Activated CD8-positive, alpha-beta memory T cell treated with anti-CD3 and anti-CD28 coated beads, Interleukin-2, amount 10 ng/mL, durations not matched to agents 7 days and 5 days (primary cell): Measurements from ENCODE around the gene MNT. TPM values are rescaled to one million over a fixed set of nuclear protein-coding genes. Genes with fewer than 3 reads are reported as not detected.
A peak's percentile ranks its signal among the peaks of the same experiment; 100 is the strongest.

ENCODE experiments used
- ATAC-seq: fragments of 150-1000 bp; cut with Tn5 transposase; one replicate; pipeline ENCODE4 v1.10.0; 2021; ENCODE audit warnings: moderate library complexity
- CTCF ChIA-PET: fragments of 350-600 bp; sonication (Branson Sonifier 250); formaldehyde crosslinking; loops from one replicate; lab custom pipeline; 2021; ENCODE audit warnings: antibody characterized with exemption; lab: Charles Lee
- DNase-seq: peaks from one replicate; pipeline ENCODE4 v3.0.0-alpha.2; 2020
- H3K27ac Mint-ChIP-seq: one replicate; pipeline ENCODE4 v1.8.0; 2021; ENCODE audit warnings: mild to moderate bottlenecking, mixed read lengths
- H3K27me3 Mint-ChIP-seq: one replicate; pipeline ENCODE4 v1.8.0; 2021; ENCODE audit warnings: mixed read lengths
- H3K36me3 Mint-ChIP-seq: one replicate; pipeline ENCODE4 v1.8.0; 2021; ENCODE audit warnings: mild to moderate bottlenecking, mixed read lengths
- H3K4me1 Mint-ChIP-seq: one replicate; pipeline ENCODE4 v1.8.0; 2021; ENCODE audit warnings: mixed read lengths
- H3K4me3 Mint-ChIP-seq: one replicate; pipeline ENCODE4 v1.8.0; 2021; ENCODE audit warnings: mild to moderate bottlenecking, moderate library complexity, mixed read lengths
- H3K9me3 Mint-ChIP-seq: one replicate; pipeline ENCODE4 v1.8.0; 2022; ENCODE audit warnings: low read depth, mixed read lengths
- total RNA-seq, 2 experiments: library from RNA; stranded (reverse); gene quantifications; one replicate each; pipeline ENCODE4 v1.2.3, GENCODE V29; 2021

The MNT gene
- total RNA-seq, 2 experiments from 2014 or later = 26.0 to 31.9 TPM

DNA sequence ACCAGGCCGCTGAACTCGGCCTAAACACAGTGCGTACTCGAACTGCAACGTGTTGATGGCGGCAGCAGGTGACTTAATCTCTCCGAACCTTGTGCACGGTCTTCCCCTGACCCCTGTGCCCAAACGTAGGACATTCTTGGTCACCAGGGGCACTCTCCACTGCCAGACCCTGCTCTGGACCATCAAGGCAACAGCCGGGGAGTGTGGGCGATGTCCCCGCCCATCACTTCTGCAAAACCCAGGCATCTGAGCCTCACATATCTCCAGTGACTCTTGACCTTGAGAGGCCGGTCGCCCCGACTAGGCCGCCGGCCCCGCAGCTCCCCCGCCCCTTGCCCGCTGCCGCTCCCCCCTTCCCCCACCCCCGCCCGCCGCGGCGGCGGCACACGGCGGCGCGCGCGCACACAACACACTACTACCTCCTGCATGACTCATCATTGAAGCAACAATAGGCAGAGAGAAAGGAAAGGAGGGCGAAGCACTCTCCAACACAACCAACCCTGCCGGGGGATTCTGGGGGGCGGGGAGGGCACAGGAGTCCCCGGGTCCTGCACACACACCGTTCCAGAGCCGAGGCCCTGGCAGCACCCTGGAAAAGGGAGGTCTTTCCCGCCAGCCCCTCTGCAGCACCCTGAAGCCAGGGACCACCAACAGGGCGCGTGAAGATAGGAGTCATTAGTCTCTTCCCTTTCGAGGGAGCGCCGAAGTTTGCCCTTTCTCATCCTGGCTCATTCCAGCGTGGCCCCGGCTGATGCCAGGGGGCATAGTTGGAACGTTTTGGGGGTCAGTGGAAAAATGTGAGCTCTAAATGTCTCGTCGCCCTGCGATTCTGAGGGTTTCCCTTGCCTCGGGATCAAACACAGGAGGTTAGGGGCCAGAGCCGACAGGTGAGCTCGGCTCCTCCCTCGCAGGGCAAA, 1.9 kb downstream of the MNT start:
- Mint-ChIP-seq H3K4me3 (peak overlapping the region; percentile 94), H3K9me3 (no peaks in the 10 kb centered on the region), H3K27me3 (no peaks in the 10 kb centered on the region), H3K27ac (peak overlapping the region; percentile 96), H3K4me1 (peaks cover 45% of the 10 kb centered on the region), H3K36me3 (no peaks in the 10 kb centered on the region)
- CTCF ChIA-PET = interaction anchor here (1.0 to 6.9 kb wide), 5 partner anchors 6 to 17 kb away, joined by 3 to 94 read pairs (median 14); no protein-coding TSS in a partner anchor
- DNase-seq (peak; percentile 76), ATAC-seq (peak; percentile 7)

DNA sequence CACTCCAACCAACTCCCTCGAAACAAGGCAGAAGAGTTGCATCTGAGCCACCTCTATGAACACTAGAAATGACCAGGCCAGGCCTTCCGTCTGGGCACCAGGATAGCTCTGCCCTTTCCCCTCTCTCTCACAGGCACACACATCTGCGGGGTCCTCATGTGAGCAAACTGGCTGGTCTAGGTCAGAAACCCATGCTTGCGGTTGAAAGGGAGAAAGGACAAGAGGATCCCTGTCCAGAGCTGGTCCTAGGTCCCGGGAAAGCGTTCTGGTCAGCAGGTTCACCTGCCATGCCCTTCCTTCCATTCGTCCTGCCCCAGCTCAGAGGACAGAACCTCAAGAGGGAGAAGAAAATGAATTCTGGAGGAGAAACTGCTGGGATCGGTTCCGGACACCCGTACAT, 2.7 kb downstream of the MNT start:
- CTCF ChIA-PET = interaction anchor here (1.0 to 1.7 kb wide), 3 partner anchors 12 to 18 kb away, joined by 3 read pairs; no protein-coding TSS in a partner anchor
- Mint-ChIP-seq H3K27me3 (no peaks in the 10 kb centered on the region), H3K36me3 (no peaks in the 10 kb centered on the region), H3K4me3 (no peak overlapping the region), H3K4me1 (peaks cover 45% of the 10 kb centered on the region), H3K9me3 (no peaks in the 10 kb centered on the region), H3K27ac (peak overlapping the region; percentile 63)
- ATAC-seq = no peak
- no peak for DNase-seq

GRCh38 chr17:2397247-2398171, 3.4 kb downstream of the MNT start:
- H3K36me3 Mint-ChIP-seq = no peaks in the 10 kb centered on the region
- no peaks in the 10 kb centered on the region for H3K27me3 Mint-ChIP-seq
- H3K4me3 Mint-ChIP-seq = no peak overlapping the region
- H3K4me1 Mint-ChIP-seq = peaks cover 40% of the 10 kb centered on the region
- ATAC-seq = no peak
- no peaks in the 10 kb centered on the region for H3K9me3 Mint-ChIP-seq
- DNase-seq = no peak
- H3K27ac Mint-ChIP-seq = peak overlapping the region; percentile 63
- CTCF ChIA-PET = interaction anchor here (1.0 to 1.7 kb wide), 3 partner anchors 11 to 19 kb away, joined by 3 read pairs; no protein-coding TSS in a partner anchor

DNA sequence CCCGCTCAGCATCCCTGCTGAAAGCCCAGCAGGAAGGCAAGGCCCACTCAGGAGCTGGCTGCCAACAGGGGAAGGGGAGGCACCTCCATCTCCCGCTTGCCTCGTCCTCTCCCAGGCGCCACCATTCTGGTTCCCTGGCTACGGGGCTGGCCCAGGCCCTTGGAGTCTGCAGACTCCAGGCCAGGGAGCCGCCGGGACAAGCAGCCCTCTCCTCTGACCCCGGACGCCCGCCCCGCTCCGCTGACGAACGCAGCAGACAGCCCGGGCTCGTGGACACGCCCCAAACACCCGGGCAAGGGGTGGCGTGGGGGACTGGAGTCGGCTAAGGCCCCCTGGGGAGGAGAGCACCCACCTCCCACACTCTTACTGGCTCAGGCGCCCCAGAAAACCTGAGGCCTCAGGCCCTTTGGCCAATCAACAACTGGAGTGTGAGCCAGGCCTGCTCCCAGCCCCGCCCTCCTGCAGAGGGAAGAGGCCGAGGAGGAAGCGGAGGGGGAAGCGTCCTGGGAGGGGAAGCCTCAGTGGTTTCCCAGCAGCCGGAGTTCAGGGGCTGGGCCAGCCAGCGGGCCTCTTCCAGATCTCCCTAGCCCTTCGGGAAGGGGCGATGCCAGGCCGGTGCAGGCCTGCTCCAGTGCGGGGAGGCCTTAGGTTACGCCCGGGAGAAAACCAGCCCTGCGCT, 4.2 kb downstream of the MNT start:
- peaks cover 1% of the 10 kb centered on the region for H3K36me3 Mint-ChIP-seq
- H3K9me3 Mint-ChIP-seq = no peaks in the 10 kb centered on the region
- peak overlapping the region; percentile 63 for H3K27ac Mint-ChIP-seq
- CTCF ChIA-PET = interaction anchor here (1.6 kb wide), 1 partner anchor 14 kb away, joined by 3 read pairs; no protein-coding TSS in a partner anchor
- H3K4me1 Mint-ChIP-seq = peaks cover 43% of the 10 kb centered on the region
- H3K4me3 Mint-ChIP-seq = peak overlapping the region; percentile 9
- ATAC-seq (no peak), DNase-seq (peak; percentile 72)
- no peaks in the 10 kb centered on the region for H3K27me3 Mint-ChIP-seq

DNA sequence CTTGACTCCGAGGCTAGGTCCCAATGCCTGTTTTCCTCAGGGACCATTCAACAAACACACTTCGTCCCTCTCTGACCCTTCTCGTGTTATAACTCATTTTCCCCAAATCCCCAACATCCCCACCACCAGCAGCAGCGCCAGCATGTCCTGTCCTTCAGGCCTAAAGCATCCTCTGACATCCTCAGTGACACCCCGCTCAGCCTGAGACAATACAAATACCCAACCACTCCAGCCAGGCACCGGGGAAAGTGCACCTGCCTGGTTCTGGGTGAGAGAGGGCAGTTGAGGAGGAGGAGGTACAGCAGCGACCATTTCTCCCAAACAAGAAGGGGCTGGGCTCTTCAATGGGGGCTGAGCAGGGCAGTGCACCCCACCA, 4.7 kb downstream of the MNT start:
- ATAC-seq (no peak), DNase-seq (no peak)
- no peaks in the 10 kb centered on the region for H3K9me3 Mint-ChIP-seq
- no peaks in the 10 kb centered on the region for H3K27me3 Mint-ChIP-seq
- peak overlapping the region; percentile 45 for H3K27ac Mint-ChIP-seq
- CTCF ChIA-PET = no interaction called here
- H3K4me3 Mint-ChIP-seq = peak overlapping the region; percentile 9
- H3K4me1 Mint-ChIP-seq = peaks cover 47% of the 10 kb centered on the region
- peaks cover 3% of the 10 kb centered on the region for H3K36me3 Mint-ChIP-seq

DNA sequence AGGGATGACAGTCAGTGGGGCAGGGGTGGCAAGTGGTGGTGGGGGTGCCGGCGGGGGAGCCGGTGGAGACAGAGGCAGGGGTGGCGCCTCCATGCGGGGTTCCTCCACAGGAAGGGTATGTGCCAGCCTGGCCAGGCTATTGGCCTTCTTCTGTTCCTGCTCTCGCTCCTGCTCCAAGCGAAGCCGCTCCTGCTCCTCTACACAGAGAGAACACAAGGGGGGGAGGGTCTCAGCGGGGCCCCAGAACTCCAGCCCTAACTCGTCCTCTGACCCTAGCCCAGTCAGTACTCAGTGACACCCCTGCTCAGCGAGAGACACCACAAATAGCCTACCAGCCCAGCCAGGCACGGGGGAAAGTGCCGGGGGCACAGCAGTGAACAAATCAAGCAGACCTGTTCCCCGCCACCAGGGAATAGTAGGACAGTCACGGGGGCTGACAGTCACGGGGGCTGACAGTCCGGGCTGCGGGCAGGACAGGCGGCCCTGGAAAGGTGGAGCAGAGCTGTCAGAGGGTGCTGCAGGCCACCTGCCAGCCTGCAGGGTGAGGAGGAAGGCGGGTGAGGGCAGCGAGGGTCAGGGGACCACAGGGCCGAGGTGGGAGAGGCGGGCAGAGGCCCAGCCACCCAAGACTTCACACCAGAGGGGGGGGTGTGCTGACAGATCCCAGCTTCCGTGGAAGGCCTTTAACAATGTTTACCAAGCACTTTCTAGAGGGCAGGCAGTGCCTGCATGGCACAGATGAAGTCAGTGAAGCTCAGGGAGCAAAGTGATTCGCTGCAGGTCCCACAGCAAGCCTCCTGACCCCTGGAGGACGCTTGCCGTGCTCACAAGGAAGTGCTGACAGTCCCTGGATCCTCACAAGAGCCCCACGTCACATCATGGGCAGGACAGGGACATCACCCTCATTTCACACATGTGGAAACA, 5.3 kb downstream of the MNT start:
- DNase-seq = no peak
- CTCF ChIA-PET = no interaction called here
- H3K27ac Mint-ChIP-seq = peak overlapping the region; percentile 45
- peaks cover 51% of the 10 kb centered on the region for H3K4me1 Mint-ChIP-seq
- no peaks in the 10 kb centered on the region for H3K9me3 Mint-ChIP-seq
- peak overlapping the region; percentile 9 for H3K4me3 Mint-ChIP-seq
- ATAC-seq = no peak
- peaks cover 5% of the 10 kb centered on the region for H3K36me3 Mint-ChIP-seq
- H3K27me3 Mint-ChIP-seq = no peaks in the 10 kb centered on the region

DNA sequence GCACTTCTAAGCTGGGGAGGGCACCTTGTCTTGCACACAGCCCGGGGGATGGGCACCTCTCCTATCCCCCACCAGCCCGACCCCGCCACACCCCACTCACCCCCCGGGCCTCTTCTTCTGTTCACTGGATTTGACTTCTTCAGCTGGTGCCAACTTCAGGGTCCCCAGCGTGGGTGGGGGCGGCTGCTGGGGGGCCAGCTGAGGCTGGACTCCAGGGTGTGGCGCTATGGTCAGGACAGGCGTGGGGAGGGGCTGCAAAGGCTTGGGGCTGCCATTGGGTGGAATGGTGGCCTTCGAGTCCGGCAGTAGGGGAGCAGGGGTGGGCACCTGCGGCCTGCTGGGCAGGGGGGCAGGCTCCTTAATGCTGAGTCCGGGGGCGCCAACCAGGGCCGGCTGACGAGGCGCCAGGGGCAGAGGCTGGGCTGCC, 6.1 kb downstream of the MNT start:
- CTCF ChIA-PET = interaction anchor here (4.6 kb wide), 1 partner anchor 12 kb away, joined by 78 read pairs; no protein-coding TSS in a partner anchor

DNA sequence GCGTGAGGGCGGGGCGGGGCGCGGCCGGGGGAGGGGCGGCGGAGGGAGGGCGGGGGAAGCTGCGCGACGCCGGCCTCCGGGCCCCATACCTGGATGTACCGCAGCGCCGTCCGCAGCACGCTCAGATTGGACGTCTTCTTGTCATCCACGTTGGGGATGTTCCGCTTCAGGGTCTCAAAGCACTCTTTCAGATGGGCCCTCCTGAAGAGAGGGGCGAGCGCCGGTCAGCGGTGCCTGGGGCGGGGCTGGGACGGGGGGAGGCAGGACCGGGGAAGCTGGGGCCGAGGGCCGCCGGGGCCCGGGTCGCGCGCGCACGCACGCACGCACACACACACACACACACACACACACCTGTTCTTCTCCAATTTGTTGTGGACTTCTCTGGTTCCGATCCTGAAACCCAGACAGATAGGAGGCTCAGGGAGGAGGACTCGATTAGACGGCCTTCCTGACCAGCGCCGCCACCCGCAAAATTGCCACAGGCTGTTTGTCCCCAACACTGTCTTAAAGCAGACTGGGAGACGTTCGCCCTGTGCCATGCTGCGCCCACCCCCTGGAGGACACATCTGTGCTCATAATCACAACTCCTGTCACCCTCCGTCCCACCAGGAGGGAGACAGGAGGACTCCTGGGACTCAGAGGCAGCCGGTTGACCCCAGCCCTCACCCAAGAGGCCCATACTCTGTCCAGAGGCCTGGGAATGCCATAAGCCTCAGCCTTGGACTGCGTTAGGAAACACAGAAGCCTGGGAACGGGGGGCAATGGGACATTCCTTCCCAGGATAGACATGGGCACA, 6.7 kb downstream of the MNT start:
- Mint-ChIP-seq H3K27me3 (no peaks in the 10 kb centered on the region), H3K27ac (peak overlapping the region; percentile 83), H3K4me1 (peaks cover 61% of the 10 kb centered on the region), H3K4me3 (peak overlapping the region; percentile 74), H3K36me3 (peaks cover 5% of the 10 kb centered on the region), H3K9me3 (no peaks in the 10 kb centered on the region)
- CTCF ChIA-PET = interaction anchor here (0.7 to 4.6 kb wide), 7 partner anchors 7 to 725 kb away, joined by 3 to 78 read pairs (median 7); partner anchors contain the start of genes HIC1 and MNT
- DNase-seq = no peak
- ATAC-seq = no peak

More for the DNA sequence above, 6.1 kb downstream of the MNT start:
- H3K27ac Mint-ChIP-seq = no peak overlapping the region
- no peaks in the 10 kb centered on the region for H3K27me3 Mint-ChIP-seq
- DNase-seq (no peak), ATAC-seq (no peak)
- no peak overlapping the region for H3K4me3 Mint-ChIP-seq
- peaks cover 5% of the 10 kb centered on the region for H3K36me3 Mint-ChIP-seq
- H3K9me3 Mint-ChIP-seq = no peaks in the 10 kb centered on the region
- peaks cover 59% of the 10 kb centered on the region for H3K4me1 Mint-ChIP-seq

GRCh38 chr17:2393174-2393953, 7.5 kb downstream of the MNT start:
- peaks cover 5% of the 10 kb centered on the region for H3K36me3 Mint-ChIP-seq
- no peaks in the 10 kb centered on the region for H3K9me3 Mint-ChIP-seq
- H3K27ac Mint-ChIP-seq = peak overlapping the region; percentile 92
- peak; percentile 94 for DNase-seq
- no peaks in the 10 kb centered on the region for H3K27me3 Mint-ChIP-seq
- ATAC-seq = peak; percentile 62
- CTCF ChIA-PET = interaction anchor here (0.6 to 4.6 kb wide), 10 partner anchors 7 to 724 kb away, joined by 3 to 78 read pairs (median 6); partner anchors contain the start of genes HIC1, MNT and TSR1
- H3K4me1 Mint-ChIP-seq = peaks cover 61% of the 10 kb centered on the region
- H3K4me3 Mint-ChIP-seq = peak overlapping the region; percentile 79

DNA sequence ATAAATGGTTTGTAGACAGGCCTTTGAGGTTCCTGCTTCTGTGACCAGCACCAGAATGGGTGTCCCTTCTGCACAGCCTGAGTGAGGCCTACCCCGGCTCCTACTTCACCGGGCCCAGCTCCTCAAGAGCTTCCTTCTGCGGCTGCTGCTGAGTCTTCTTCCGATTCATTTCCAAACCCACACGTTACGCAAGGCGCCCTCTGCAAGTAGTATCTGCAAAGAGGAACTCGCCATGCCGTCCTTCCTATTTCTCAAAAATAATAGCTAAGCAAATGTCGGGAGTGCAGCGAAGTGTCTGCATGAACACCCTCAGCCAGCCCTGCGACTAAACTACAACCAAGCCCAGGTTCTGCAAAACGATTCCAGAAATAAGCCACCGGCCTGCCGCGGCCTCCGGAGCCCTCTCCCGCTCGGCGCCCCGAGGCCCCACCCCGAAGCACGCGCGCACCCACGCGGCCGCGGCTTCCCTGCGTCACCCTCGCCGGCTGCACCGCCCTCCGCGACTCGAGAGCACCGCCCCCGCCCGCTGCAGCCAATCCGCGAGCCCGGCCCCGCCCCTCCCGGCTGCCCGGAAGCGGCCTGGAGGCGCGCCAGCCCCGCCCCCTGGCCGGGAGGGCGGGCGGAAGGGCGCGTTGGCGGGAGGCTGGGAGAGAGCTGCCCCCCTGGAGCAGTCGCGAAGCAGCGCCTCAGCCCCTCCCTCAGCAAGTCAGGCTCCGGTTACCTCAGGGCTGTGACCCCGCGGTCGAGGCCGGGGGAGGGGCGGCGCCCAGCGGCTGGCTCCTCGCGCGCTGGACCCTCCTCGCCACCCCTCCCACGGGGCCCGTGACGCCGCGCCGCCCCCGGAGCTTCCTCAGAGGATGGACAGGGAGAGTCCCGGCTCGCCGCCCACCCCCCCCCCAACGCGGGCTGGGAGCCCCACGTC, 8.3 kb downstream of the MNT start:
- ATAC-seq (peak; percentile 69), DNase-seq (peak; percentile 97)
- H3K27me3 Mint-ChIP-seq = no peaks in the 10 kb centered on the region
- H3K9me3 Mint-ChIP-seq = no peaks in the 10 kb centered on the region
- peak overlapping the region; percentile 94 for H3K4me3 Mint-ChIP-seq
- H3K4me1 Mint-ChIP-seq = peaks cover 53% of the 10 kb centered on the region
- peaks cover 5% of the 10 kb centered on the region for H3K36me3 Mint-ChIP-seq
- peak overlapping the region; percentile 96 for H3K27ac Mint-ChIP-seq
- CTCF ChIA-PET = interaction anchor here (0.6 to 4.6 kb wide), 11 partner anchors 8 to 723 kb away, joined by 3 to 78 read pairs (median 6); partner anchors contain the start of genes HIC1, MNT and TSR1
